Measurements from ENCODE around the gene ZBTB16.

ZBTB16 gene

GRCh38 chr11:114216796-114217180 is 157.3 kb downstream of the ZBTB16 start:
- DNase-seq, result no peak

- no peak for DNase-seq
Observed at GRCh38 chr11:114218508-114218907, 159.0 kb downstream of the ZBTB16 start.

- no peak for DNase-seq
Observed at GRCh38 chr11:114219559-114220349, 160.2 kb downstream of the ZBTB16 start.

GRCh38 chr11:114221037-114221436 is 161.5 kb downstream of the ZBTB16 start:
- DNase-seq, result no peak

GRCh38 chr11:114225661-114226060 is 166.2 kb downstream of the ZBTB16 start:
- no peak for DNase-seq

- DNase-seq, result no peak
Observed at GRCh38 chr11:114226356-114226755, 166.8 kb downstream of the ZBTB16 start.

- DNase-seq, result no peak
Observed at GRCh38 chr11:114228435-114229411, 169.2 kb downstream of the ZBTB16 start.

- no peak for DNase-seq
Observed at GRCh38 chr11:114230031-114230704, 170.7 kb downstream of the ZBTB16 start.

- no peak for DNase-seq
Observed at GRCh38 chr11:114232400-114233059, 173.0 kb downstream of the ZBTB16 start.

- DNase-seq, result no peak
Observed at GRCh38 chr11:114233755-114234154, 174.2 kb downstream of the ZBTB16 start.

GRCh38 chr11:114236829-114237228 is 177.3 kb downstream of the ZBTB16 start:
- no peak for DNase-seq

GRCh38 chr11:114237321-114238280 is 178.1 kb downstream of the ZBTB16 start:
- DNase-seq, result no peak

- DNase-seq, result no peak
Observed at GRCh38 chr11:114239753-114240161, 180.2 kb downstream of the ZBTB16 start.

- no peak for DNase-seq
Observed at GRCh38 chr11:114242032-114242431, 182.5 kb downstream of the ZBTB16 start.

GRCh38 chr11:114243461-114244372 is 184.2 kb downstream of the ZBTB16 start:
- peak; percentile 56 for DNase-seq

GRCh38 chr11:114244726-114245394 is 185.3 kb downstream of the ZBTB16 start:
- DNase-seq, result no peak

- no peak for DNase-seq
Observed at GRCh38 chr11:114246321-114247069, 187.0 kb downstream of the ZBTB16 start.

GRCh38 chr11:114247070-114247789 is 187.7 kb downstream of the ZBTB16 start:
- DNase-seq, result no peak

All from femur (tissue), 1 donor.